Measurements from ENCODE around the gene ZNF432. TPM values are rescaled to one million over a fixed set of nuclear protein-coding genes. Genes with fewer than 3 reads are reported as not detected.

Gene ZNF432
- total RNA-seq, 6 donors from 2014 or later: 8.4 to 16.3 (median 12.8) TPM

Other genes starting within 250 kb of the ZNF432 start
- gene ZNF577, start 160.9 kb downstream of the ZNF432 start, total RNA-seq: 10 to 100 TPM in 3 of 6 donors, 1 to 10 TPM in 3; 7.4 to 82.8 (median 12.1) TPM
- gene ZNF649, start 143.8 kb downstream of the ZNF432 start, total RNA-seq: 10 to 100 TPM in 5 of 6 donors, 1 to 10 TPM in 1; 6.3 to 37.7 (median 11.5) TPM
- 1 to 10 TPM; 3.1 to 8.2 (median 6.1) TPM for gene ZNF613, start 121.4 kb downstream of the ZNF432 start, total RNA-seq
- 10 to 100 TPM in 5 of 6 donors, 1 to 10 TPM in 1; 3.1 to 29.3 (median 11.4) TPM for gene ZNF350, start 62.0 kb downstream of the ZNF432 start, total RNA-seq
- gene ZNF615, start 40.6 kb downstream of the ZNF432 start, total RNA-seq: 10 to 100 TPM in 2 of 6 donors, 1 to 10 TPM in 4; 5.8 to 14.3 (median 8.6) TPM
- gene ZNF614, start 20.5 kb downstream of the ZNF432 start, total RNA-seq: 1 to 10 TPM in 5 of 6 donors, under 1 TPM in 1; 0.78 to 7.1 (median 5.9) TPM
- gene ZNF841, start 46.9 kb upstream of the ZNF432 start, total RNA-seq: 10 to 100 TPM; 13.7 to 32.5 (median 17.1) TPM
- 10 to 100 TPM in 3 of 6 donors, 1 to 10 TPM in 3; 2.2 to 19.9 (median 10.2) TPM for gene ZNF616, start 91.1 kb upstream of the ZNF432 start, total RNA-seq
- gene ZNF836, start 122.8 kb upstream of the ZNF432 start, total RNA-seq: 10 to 100 TPM in 5 of 6 donors, 1 to 10 TPM in 1; 8.4 to 24.3 (median 14.7) TPM
- gene PPP2R1A, start 141.2 kb upstream of the ZNF432 start, total RNA-seq: 100 to 1,000 TPM in 5 of 6 donors, 10 to 100 TPM in 1; 90.1 to 214 (median 177) TPM
- gene ZNF766, start 220.7 kb upstream of the ZNF432 start, total RNA-seq: 10 to 100 TPM in 4 of 6 donors, 1 to 10 TPM in 2; 4.0 to 20.0 (median 14.7) TPM
- 10 to 100 TPM in 2 of 6 donors, 1 to 10 TPM in 4; 2.7 to 13.6 (median 8.4) TPM for gene ZNF480, start 248.3 kb upstream of the ZNF432 start, total RNA-seq